HL-60 (cell line): Measurements from ENCODE around the gene SLC35F3.

ENCODE experiments used
- POLR2AphosphoS5 ChIP-seq: IDR thresholded peaks from 2 replicates; pipeline ENCODE4 v1.6.1; 2012; ENCODE audit warnings: low read depth
- TF ChIP-seq, protein P1 (sequence below): IDR thresholded peaks from one replicate; pipeline ENCODE4 v1.5.1; 2011; ENCODE audit warnings: low read length, control low read depth, inconsistent platforms; ENCODE audit not compliant: insufficient read depth

DNA sequence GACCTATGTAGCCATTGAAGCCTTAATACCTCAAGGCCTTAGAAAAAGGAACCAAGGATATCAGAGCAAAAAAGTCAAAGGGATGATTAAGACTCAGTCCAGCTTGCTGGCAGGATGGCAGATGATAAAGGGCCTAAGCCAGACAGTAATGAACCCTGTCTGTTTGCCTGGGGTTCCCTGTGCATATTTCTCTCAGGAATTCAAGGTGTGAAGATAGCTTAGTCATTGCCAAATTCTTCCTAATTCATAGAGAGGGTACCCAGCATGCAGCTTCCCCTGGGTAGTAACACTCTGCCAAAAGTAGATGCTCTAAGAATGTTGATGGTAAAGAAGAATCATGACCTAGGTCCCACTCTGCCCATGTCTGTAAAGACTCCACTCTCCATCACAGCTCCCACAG lies 258.2 kb downstream of the SLC35F3 start:
- TF ChIP-seq, protein P1, sequence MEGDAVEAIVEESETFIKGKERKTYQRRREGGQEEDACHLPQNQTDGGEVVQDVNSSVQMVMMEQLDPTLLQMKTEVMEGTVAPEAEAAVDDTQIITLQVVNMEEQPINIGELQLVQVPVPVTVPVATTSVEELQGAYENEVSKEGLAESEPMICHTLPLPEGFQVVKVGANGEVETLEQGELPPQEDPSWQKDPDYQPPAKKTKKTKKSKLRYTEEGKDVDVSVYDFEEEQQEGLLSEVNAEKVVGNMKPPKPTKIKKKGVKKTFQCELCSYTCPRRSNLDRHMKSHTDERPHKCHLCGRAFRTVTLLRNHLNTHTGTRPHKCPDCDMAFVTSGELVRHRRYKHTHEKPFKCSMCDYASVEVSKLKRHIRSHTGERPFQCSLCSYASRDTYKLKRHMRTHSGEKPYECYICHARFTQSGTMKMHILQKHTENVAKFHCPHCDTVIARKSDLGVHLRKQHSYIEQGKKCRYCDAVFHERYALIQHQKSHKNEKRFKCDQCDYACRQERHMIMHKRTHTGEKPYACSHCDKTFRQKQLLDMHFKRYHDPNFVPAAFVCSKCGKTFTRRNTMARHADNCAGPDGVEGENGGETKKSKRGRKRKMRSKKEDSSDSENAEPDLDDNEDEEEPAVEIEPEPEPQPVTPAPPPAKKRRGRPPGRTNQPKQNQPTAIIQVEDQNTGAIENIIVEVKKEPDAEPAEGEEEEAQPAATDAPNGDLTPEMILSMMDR, result no peak
- no peak for TF ChIP-seq POLR2AphosphoS5
